Vagina (tissue), 2 donors: Measurements from ENCODE around the gene GOLGA5. TPM values are rescaled to one million over a fixed set of nuclear protein-coding genes. Genes with fewer than 3 reads are reported as not detected.
"Not testable (repeated sequence)": the region's sequence is repeated elsewhere in the genome, so short reads cannot be mapped to it uniquely, and the experiment has no call there.

Experiments
- DNase-seq, 2 donors: peaks; one replicate each; pipeline ENCODE4 v3.0.0-alpha.2; 2017; ENCODE audit errors: extremely low spot score in 2 of 2
- H3K27ac ChIP-seq: fragments of 200-600 bp; sonication (generic); one replicate; pipeline ENCODE4 v1.5.1; 2019
- H3K27me3 ChIP-seq: fragments of 200-600 bp; sonication (generic); one replicate; pipeline ENCODE4 v1.5.1; 2019
- H3K36me3 ChIP-seq, 2 donors: fragments of 200-600 bp; sonication (generic); one replicate each; pipeline ENCODE4 v1.5.1; 2017 to 2019
- H3K4me1 ChIP-seq: fragments of 200-600 bp; sonication (generic); one replicate; pipeline ENCODE4 v1.5.1; 2019
- H3K4me3 ChIP-seq, 2 donors: fragments of 200-600 bp; sonication (generic); 1 replicate in 1 of 2; 2 replicates in 1 of 2; pipeline ENCODE4 v1.5.1; 2016 to 2019
- H3K9me3 ChIP-seq: fragments of 200-600 bp; sonication (generic); one replicate; pipeline ENCODE4 v1.5.1; 2019
- POLR2A ChIP-seq, 2 donors: fragments of 450-650 bp; IDR thresholded peaks; one replicate each; pipeline ENCODE4 v1.6.1; 2017; ENCODE audit warnings: antibody characterized with exemption in 2 of 2, mild to moderate bottlenecking in 2 of 2, moderate library complexity in 2 of 2
- POLR2AphosphoS5 ChIP-seq, 2 donors: sonication (generic); formaldehyde crosslinking; IDR thresholded peaks; one replicate each; pipeline ENCODE4 v1.9.0; 2017; ENCODE audit warnings: antibody characterized with exemption in 2 of 2, mild to moderate bottlenecking in 2 of 2, low read depth in 1 of 2; ENCODE audit not compliant: insufficient read depth in 1 of 2
- intact Hi-C: fragments of 100-400 bp; cut with DNase I; formaldehyde crosslinking; loops from one replicate; pipeline ENCODE4 v1.15.1; 2023
- total RNA-seq: library from RNA; depleted of rRNA; stranded (reverse); fragments of >200 nt; gene quantifications from one replicate; pipeline ENCODE4 v1.2.3, GENCODE V29; 2016
- TF ChIP-seq, protein P1 (sequence below), 3 experiments: fragments of 450-650 bp in 2 of 3; fragments of 200-600 bp in 1 of 3; sonication (generic) in 1 of 3; IDR thresholded peaks; one replicate each; pipeline ENCODE4 v1.5.1; 2017 to 2019; ENCODE audit warnings: antibody characterized with exemption in 3 of 3, mild to moderate bottlenecking in 2 of 3, moderate library complexity in 2 of 3

GOLGA5 gene
- total RNA-seq, 1 donor from 2014 or later = 30.0 TPM

- Histone ChIP-seq H3K9me3 (no peaks in the 10 kb centered on the region), H3K27me3 (no peaks in the 10 kb centered on the region), H3K36me3 (no peaks in the 10 kb centered on the region), H3K27ac (no peak overlapping the region), H3K4me3 (no peak overlapping the region), H3K4me1 (no peaks in the 10 kb centered on the region)
- no peak for DNase-seq
- TF ChIP-seq POLR2AphosphoS5 (IDR thresholded peaks at IDR 0.05; ENCODE audit: insufficient read depth in 1 of 2, low read depth in 1 of 2) = no peak
- no peak for TF ChIP-seq POLR2A (IDR thresholded peaks at IDR 0.05)
- TF ChIP-seq, protein P1, sequence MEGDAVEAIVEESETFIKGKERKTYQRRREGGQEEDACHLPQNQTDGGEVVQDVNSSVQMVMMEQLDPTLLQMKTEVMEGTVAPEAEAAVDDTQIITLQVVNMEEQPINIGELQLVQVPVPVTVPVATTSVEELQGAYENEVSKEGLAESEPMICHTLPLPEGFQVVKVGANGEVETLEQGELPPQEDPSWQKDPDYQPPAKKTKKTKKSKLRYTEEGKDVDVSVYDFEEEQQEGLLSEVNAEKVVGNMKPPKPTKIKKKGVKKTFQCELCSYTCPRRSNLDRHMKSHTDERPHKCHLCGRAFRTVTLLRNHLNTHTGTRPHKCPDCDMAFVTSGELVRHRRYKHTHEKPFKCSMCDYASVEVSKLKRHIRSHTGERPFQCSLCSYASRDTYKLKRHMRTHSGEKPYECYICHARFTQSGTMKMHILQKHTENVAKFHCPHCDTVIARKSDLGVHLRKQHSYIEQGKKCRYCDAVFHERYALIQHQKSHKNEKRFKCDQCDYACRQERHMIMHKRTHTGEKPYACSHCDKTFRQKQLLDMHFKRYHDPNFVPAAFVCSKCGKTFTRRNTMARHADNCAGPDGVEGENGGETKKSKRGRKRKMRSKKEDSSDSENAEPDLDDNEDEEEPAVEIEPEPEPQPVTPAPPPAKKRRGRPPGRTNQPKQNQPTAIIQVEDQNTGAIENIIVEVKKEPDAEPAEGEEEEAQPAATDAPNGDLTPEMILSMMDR (IDR thresholded peaks at IDR 0.05) = no peak
- intact Hi-C loops = no loop called here
These were observed 34.8 kb upstream of the GOLGA5 start for GRCh38 chr14:92759300-92759678.

- Histone ChIP-seq H3K27ac (no peak overlapping the region), H3K4me1 (no peaks in the 10 kb centered on the region), H3K9me3 (no peaks in the 10 kb centered on the region), H3K4me3 (no peak overlapping the region), H3K36me3 (no peaks in the 10 kb centered on the region), H3K27me3 (no peaks in the 10 kb centered on the region)
- TF ChIP-seq, protein P1 (IDR thresholded peaks at IDR 0.05) = no peak
- no peak for TF ChIP-seq POLR2A (IDR thresholded peaks at IDR 0.05)
- TF ChIP-seq POLR2AphosphoS5 (IDR thresholded peaks at IDR 0.05; ENCODE audit: insufficient read depth in 1 of 2, low read depth in 1 of 2) = no peak
- intact Hi-C loops = no loop called here
- DNase-seq = no peak
These were observed 34.2 kb upstream of the GOLGA5 start for GRCh38 chr14:92759679-92760523.

DNA sequence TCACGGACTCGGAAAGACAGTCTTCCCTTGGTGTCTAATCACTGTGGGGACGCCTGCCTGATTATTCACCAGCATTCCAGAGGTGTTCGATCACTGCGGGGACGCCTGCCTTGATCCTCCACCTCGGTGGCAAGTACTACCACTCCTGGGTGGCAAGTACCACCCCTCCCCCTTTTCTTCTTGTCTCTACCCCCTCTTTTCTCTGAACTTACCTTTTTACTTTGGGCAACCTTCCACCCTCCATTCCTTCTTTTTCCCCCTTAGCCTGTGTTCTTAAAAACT lies 33.6 kb upstream of the GOLGA5 start:
- no peak for TF ChIP-seq POLR2A (IDR thresholded peaks at IDR 0.05)
- no peak for TF ChIP-seq POLR2AphosphoS5 (IDR thresholded peaks at IDR 0.05; ENCODE audit: insufficient read depth in 1 of 2, low read depth in 1 of 2)
- TF ChIP-seq, protein P1 (IDR thresholded peaks at IDR 0.05) = no peak
- no peak for DNase-seq
- H3K27ac ChIP-seq = no peak overlapping the region
- H3K27me3 ChIP-seq = no peaks in the 10 kb centered on the region
- no peaks in the 10 kb centered on the region for H3K9me3 ChIP-seq
- H3K36me3 ChIP-seq = no peaks in the 10 kb centered on the region
- no peaks in the 10 kb centered on the region for H3K4me1 ChIP-seq
- intact Hi-C loops = no loop called here
- H3K4me3 ChIP-seq = no peak overlapping the region

- H3K4me1 ChIP-seq, H3K9me3 ChIP-seq, H3K36me3 ChIP-seq, H3K4me3 ChIP-seq, DNase-seq, intact Hi-C loops, H3K27me3 ChIP-seq, H3K27ac ChIP-seq: not testable (repeated sequence)
These were observed 30.2 kb upstream of the GOLGA5 start for GRCh38 chr14:92763666-92764631.

DNA sequence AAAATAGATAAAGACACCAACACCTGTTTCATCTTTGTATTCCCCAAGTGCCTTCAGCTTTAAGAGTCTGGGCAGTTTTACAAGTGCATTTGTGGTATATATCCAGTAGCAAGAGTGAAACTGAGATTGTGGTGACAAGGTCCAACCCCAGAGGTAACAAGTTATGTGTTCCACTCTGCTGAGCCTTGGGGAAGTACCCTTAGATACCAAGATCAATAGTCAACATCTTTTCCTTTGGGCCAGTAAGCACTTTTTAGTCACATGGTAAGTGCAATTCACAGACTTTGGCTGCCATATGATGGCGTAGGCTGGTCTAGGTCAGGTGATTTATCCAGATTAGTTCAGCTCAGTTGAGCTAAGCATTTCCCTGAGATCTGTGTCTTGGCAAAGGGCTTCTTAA lies 25.9 kb upstream of the GOLGA5 start:
- H3K27me3 ChIP-seq, H3K36me3 ChIP-seq, H3K4me1 ChIP-seq, DNase-seq, H3K27ac ChIP-seq, H3K9me3 ChIP-seq, H3K4me3 ChIP-seq, intact Hi-C loops: not testable (repeated sequence)

GRCh38 chr14:92768795-92769194 lies 25.3 kb upstream of the GOLGA5 start:
- DNase-seq = no peak
- Histone ChIP-seq H3K27me3 (no peaks in the 10 kb centered on the region), H3K36me3 (no peaks in the 10 kb centered on the region), H3K9me3 (no peaks in the 10 kb centered on the region), H3K4me3 (no peak overlapping the region), H3K4me1 (no peaks in the 10 kb centered on the region), H3K27ac (no peak overlapping the region)
- TF ChIP-seq POLR2A (IDR thresholded peaks at IDR 0.05) (no peak), POLR2AphosphoS5 (IDR thresholded peaks at IDR 0.05; ENCODE audit: insufficient read depth in 1 of 2, low read depth in 1 of 2) (no peak)
- TF ChIP-seq, protein P1 (IDR thresholded peaks at IDR 0.05) = no peak
- intact Hi-C loops = no loop called here
